Fibroblast of lung (primary cell): Measurements from ENCODE around the gene DPYSL3.

Experiments used
- EZH2 ChIP-seq: IDR thresholded peaks from 2 replicates; pipeline ENCODE4 v1.5.1; 2012; ENCODE audit warnings: low read length, control low read depth, mild to moderate bottlenecking; ENCODE audit errors: missing control alignments
- TF ChIP-seq, protein P1 (sequence below), 2 donors: IDR thresholded peaks in 1 of 2; conservative IDR thresholded peaks in 1 of 2; 1 replicate in 1 of 2; 2 replicates in 1 of 2; pipeline ENCODE4 v1.5.1; 2011 to 2012; ENCODE audit warnings: low read length in 2 of 2, control low read depth in 1 of 2, inconsistent platforms in 1 of 2, low read depth in 1 of 2, mild to moderate bottlenecking in 1 of 2

- TF ChIP-seq, protein P1, sequence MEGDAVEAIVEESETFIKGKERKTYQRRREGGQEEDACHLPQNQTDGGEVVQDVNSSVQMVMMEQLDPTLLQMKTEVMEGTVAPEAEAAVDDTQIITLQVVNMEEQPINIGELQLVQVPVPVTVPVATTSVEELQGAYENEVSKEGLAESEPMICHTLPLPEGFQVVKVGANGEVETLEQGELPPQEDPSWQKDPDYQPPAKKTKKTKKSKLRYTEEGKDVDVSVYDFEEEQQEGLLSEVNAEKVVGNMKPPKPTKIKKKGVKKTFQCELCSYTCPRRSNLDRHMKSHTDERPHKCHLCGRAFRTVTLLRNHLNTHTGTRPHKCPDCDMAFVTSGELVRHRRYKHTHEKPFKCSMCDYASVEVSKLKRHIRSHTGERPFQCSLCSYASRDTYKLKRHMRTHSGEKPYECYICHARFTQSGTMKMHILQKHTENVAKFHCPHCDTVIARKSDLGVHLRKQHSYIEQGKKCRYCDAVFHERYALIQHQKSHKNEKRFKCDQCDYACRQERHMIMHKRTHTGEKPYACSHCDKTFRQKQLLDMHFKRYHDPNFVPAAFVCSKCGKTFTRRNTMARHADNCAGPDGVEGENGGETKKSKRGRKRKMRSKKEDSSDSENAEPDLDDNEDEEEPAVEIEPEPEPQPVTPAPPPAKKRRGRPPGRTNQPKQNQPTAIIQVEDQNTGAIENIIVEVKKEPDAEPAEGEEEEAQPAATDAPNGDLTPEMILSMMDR (conservative IDR thresholded peaks at IDR 0.05 in 1 of 2, IDR thresholded peaks at IDR 0.05 in 1 of 2; ENCODE audit: low read depth in 1 of 2, low read length in 2 of 2) = no peak
- no peak for TF ChIP-seq EZH2
Observed at GRCh38 chr5:147484708-147485020, 25.2 kb downstream of the DPYSL3 start.
